ENCODE measurements around the gene IL17A. TPM values are rescaled to one million over a fixed set of nuclear protein-coding genes. Genes with fewer than 3 reads are reported as not detected.

Gene IL17A
- total RNA-seq, 4 donors from 2014 or later, result not detected

DNA sequence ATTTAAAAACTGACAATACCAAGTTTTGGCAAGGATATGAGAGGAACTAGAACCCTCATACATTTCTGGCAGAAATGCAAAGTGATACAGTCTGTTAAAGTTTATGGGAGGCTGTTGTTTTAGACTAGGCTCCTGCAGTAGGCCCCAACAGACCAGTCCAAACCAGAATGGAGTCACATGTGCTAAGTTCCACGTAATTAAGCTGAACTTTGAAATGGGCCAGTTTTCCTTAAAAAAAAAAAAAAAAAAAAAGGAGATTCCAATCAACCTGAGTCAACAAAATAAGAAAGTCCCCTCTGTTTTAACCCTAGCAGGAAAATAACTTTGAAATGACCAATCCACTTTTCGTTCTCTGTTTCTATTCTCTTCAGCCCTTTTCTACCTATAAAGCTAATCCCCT, 31.6 kb downstream of the IL17A start:
- Histone ChIP-seq H3K9me3 (no peaks in the 10 kb centered on the region), H3K27ac (no peak overlapping the region), H3K27me3 (no peaks in the 10 kb centered on the region), H3K4me1 (no peaks in the 10 kb centered on the region), H3K36me3 (no peaks in the 10 kb centered on the region), H3K4me3 (no peak overlapping the region)
- intact Hi-C loops (cut with DNase I; ENCODE audit: low total_unique reads) (no loop called here), in situ Hi-C loops (cut with MboI; ENCODE audit: low pct_ligation_motif_present in 1 of 4, low pct_unique_long_range_greater_than_20kb in 1 of 4, low sequenced_read_pairs in 3 of 4) (no loop called here)
- WGBS, 2 donors (ENCODE audit: low coverage in 1 of 2), result 74 to 80% methylated on average over 2 of the region's 2 CpGs
- DNase-seq, result no peak
- TF ChIP-seq EP300 (IDR thresholded peaks at IDR 0.05; ENCODE audit: low read depth), result no peak
- TF ChIP-seq POLR2A (IDR thresholded peaks at IDR 0.05), result no peak
- no peak for TF ChIP-seq POLR2AphosphoS5 (IDR thresholded peaks at IDR 0.05)
- TF ChIP-seq, protein P1, sequence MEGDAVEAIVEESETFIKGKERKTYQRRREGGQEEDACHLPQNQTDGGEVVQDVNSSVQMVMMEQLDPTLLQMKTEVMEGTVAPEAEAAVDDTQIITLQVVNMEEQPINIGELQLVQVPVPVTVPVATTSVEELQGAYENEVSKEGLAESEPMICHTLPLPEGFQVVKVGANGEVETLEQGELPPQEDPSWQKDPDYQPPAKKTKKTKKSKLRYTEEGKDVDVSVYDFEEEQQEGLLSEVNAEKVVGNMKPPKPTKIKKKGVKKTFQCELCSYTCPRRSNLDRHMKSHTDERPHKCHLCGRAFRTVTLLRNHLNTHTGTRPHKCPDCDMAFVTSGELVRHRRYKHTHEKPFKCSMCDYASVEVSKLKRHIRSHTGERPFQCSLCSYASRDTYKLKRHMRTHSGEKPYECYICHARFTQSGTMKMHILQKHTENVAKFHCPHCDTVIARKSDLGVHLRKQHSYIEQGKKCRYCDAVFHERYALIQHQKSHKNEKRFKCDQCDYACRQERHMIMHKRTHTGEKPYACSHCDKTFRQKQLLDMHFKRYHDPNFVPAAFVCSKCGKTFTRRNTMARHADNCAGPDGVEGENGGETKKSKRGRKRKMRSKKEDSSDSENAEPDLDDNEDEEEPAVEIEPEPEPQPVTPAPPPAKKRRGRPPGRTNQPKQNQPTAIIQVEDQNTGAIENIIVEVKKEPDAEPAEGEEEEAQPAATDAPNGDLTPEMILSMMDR (IDR thresholded peaks at IDR 0.05), result no peak

DNA sequence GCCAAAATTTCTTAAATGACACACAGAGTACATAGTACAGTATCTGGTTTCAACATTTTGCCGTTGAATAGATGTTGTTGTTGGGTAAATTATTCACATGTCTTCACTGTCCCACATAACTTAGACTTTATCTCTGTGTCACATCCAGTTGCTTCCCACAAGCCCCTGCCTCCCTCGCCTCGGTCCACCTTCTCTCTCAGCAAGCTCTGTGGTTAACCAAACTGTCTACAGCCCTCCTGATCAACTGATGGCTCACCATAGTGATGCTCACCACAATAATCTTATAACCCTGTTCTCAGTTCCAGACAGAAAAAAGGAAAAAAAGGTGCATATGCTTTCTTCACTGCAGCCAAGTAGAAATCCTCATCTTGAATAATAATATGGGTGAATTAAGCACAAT, 35.1 kb downstream of the IL17A start:
- no peaks in the 10 kb centered on the region for H3K36me3 ChIP-seq
- in situ Hi-C loops (cut with MboI; ENCODE audit: low pct_ligation_motif_present in 1 of 4, low pct_unique_long_range_greater_than_20kb in 1 of 4, low sequenced_read_pairs in 3 of 4) (no loop called here), intact Hi-C loops (cut with DNase I; ENCODE audit: low total_unique reads) (no loop called here)
- 43 to 75% methylated on average over 3 of the region's 3 CpGs for WGBS, 2 donors (ENCODE audit: low coverage in 1 of 2)
- no peaks in the 10 kb centered on the region for H3K9me3 ChIP-seq
- no peak for TF ChIP-seq EP300 (IDR thresholded peaks at IDR 0.05; ENCODE audit: low read depth)
- TF ChIP-seq, protein P1 (IDR thresholded peaks at IDR 0.05), result no peak
- no peak for TF ChIP-seq POLR2AphosphoS5 (IDR thresholded peaks at IDR 0.05)
- TF ChIP-seq POLR2A (IDR thresholded peaks at IDR 0.05), result no peak
- no peak for DNase-seq
- no peak overlapping the region for H3K27ac ChIP-seq
- H3K27me3 ChIP-seq, result no peaks in the 10 kb centered on the region
- no peaks in the 10 kb centered on the region for H3K4me1 ChIP-seq
- no peak overlapping the region for H3K4me3 ChIP-seq

DNA sequence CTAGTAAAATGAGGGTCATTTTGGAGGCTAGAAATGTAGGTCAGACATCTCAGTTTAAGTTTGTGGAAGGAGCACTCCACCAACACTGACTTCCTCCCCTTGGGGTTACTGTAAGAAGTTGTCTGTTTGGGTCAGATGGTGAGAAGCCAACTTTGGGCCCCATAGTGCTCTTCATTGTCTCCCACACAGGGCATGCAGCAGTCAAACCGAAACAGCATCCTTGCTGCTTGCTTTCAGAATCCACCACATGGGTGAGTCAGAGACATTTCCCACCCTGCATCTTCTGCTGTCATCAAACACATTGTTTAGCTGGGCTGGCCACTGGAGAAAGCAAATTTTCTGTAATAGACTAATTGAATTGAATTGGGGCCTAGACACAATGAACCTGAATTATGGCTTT, 41.3 kb downstream of the IL17A start:
- Histone ChIP-seq H3K9me3 (no peaks in the 10 kb centered on the region), H3K4me1 (no peaks in the 10 kb centered on the region), H3K36me3 (no peaks in the 10 kb centered on the region), H3K27ac (no peak overlapping the region), H3K4me3 (no peak overlapping the region), H3K27me3 (no peaks in the 10 kb centered on the region)
- intact Hi-C loops (cut with DNase I; ENCODE audit: low total_unique reads), result no loop called here
- TF ChIP-seq POLR2A (IDR thresholded peaks at IDR 0.05) (no peak), POLR2AphosphoS5 (IDR thresholded peaks at IDR 0.05) (no peak), EP300 (IDR thresholded peaks at IDR 0.05; ENCODE audit: low read depth) (no peak)
- TF ChIP-seq, protein P1 (IDR thresholded peaks at IDR 0.05), result no peak
- no peak for DNase-seq
- in situ Hi-C loops (cut with MboI; ENCODE audit: low pct_ligation_motif_present in 1 of 4, low pct_unique_long_range_greater_than_20kb in 1 of 4, low sequenced_read_pairs in 3 of 4), result no loop called here
- 50% methylated on average over 1 of the region's 1 CpG; no CpG with 5 or more reads in 1 of the 2 donors for WGBS, 2 donors (ENCODE audit: low coverage in 1 of 2)

DNA sequence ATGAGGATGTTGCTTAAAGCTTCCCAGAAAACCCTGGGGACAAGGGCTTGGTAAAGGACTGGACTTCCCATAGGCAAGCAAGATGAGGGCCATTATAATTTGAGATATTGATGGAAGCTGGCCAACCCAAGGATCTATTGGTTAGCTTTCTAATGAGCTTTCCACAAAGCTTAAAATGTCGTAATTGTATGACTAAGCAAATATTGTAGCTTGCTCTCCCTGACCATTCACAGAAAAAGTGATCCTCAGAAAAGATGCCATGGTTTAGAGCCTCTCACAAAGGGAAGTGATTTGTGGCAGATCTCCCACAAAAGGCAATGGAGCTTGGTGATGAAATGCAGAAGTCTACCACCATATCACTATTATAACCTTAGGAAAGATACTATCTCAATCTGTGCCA, 44.5 kb downstream of the IL17A start:
- Histone ChIP-seq H3K4me3 (no peak overlapping the region), H3K27ac (no peak overlapping the region), H3K36me3 (no peaks in the 10 kb centered on the region), H3K9me3 (no peaks in the 10 kb centered on the region), H3K4me1 (peaks cover 0 to 7% (median 2%) of the 10 kb centered on the region in 4 donors), H3K27me3 (no peaks in the 10 kb centered on the region)
- TF ChIP-seq EP300 (IDR thresholded peaks at IDR 0.05; ENCODE audit: low read depth), result no peak
- TF ChIP-seq POLR2A (IDR thresholded peaks at IDR 0.05), result no peak
- TF ChIP-seq, protein P1 (IDR thresholded peaks at IDR 0.05), result no peak
- no peak for TF ChIP-seq POLR2AphosphoS5 (IDR thresholded peaks at IDR 0.05)
- DNase-seq, result no peak
- in situ Hi-C loops (cut with MboI; ENCODE audit: low pct_ligation_motif_present in 1 of 4, low pct_unique_long_range_greater_than_20kb in 1 of 4, low sequenced_read_pairs in 3 of 4), result loop anchor here in 1 of 4 donors (10.0 kb wide), 1 partner anchor 166 kb away; no protein-coding TSS in a partner anchor
- intact Hi-C loops (cut with DNase I; ENCODE audit: low total_unique reads), result no loop called here
- WGBS, 2 donors (ENCODE audit: low coverage in 1 of 2), result 80 to 83% methylated on average over 1 of the region's 1 CpG
